Type B pancreatic cell (in vitro differentiated cells): ENCODE results near the gene NDUFB2. TPM values are rescaled to one million over a fixed set of nuclear protein-coding genes. Genes with fewer than 3 reads are reported as not detected.

Experiments used
- DNase-seq: peaks from one replicate; pipeline ENCODE4 v3.0.0; 2021; ENCODE audit warnings: mixed read lengths; ENCODE audit not compliant: unreplicated experiment; ENCODE audit errors: extremely low spot score
- H3K27ac Mint-ChIP-seq: 2 replicates; pipeline ENCODE4 v1.8.0; 2021; ENCODE audit warnings: mild to moderate bottlenecking, mixed read lengths
- H3K27me3 Mint-ChIP-seq: 2 replicates; pipeline ENCODE4 v1.8.0; 2021; ENCODE audit warnings: mixed read lengths
- H3K36me3 Mint-ChIP-seq: 2 replicates; pipeline ENCODE4 v1.8.0; 2021; ENCODE audit warnings: mixed read lengths
- H3K4me1 Mint-ChIP-seq: one replicate; pipeline ENCODE4 v1.8.0; 2021; ENCODE audit warnings: mixed read lengths; ENCODE audit not compliant: unreplicated experiment
- H3K4me3 Mint-ChIP-seq: 2 replicates; pipeline ENCODE4 v1.8.0; 2021; ENCODE audit warnings: mild to moderate bottlenecking, mixed read lengths
- H3K9me3 Mint-ChIP-seq: 2 replicates; pipeline ENCODE4 v1.8.0; 2021; ENCODE audit warnings: mixed read lengths
- CTCF ChIP-seq: fragments of 200-600 bp; sonication (generic); conservative IDR thresholded peaks from 2 replicates; pipeline ENCODE4 v1.5.0; 2021; ENCODE audit warnings: antibody characterized with exemption, mild to moderate bottlenecking
- total RNA-seq: library from RNA; stranded (reverse); gene quantifications from 2 replicates; pipeline ENCODE4 v1.2.1, GENCODE V29; 2021; ENCODE audit warnings: low replicate concordance

NDUFB2 gene
- total RNA-seq, 1 donor from 2014 or later: 179 TPM

GRCh38 chr7:140714331-140715040, 18.0 kb downstream of the NDUFB2 start:
- H3K36me3 Mint-ChIP-seq: peaks cover 23% of the 10 kb centered on the region
- no peak overlapping the region for H3K27ac Mint-ChIP-seq
- no peak for DNase-seq
- TF ChIP-seq CTCF: no peak
- no peak overlapping the region for H3K4me3 Mint-ChIP-seq
- no peaks in the 10 kb centered on the region for H3K27me3 Mint-ChIP-seq
- no peaks in the 10 kb centered on the region for H3K9me3 Mint-ChIP-seq
- H3K4me1 Mint-ChIP-seq: no peaks in the 10 kb centered on the region

- Mint-ChIP-seq H3K27me3 (no peaks in the 10 kb centered on the region), H3K4me3 (no peak overlapping the region), H3K4me1 (no peaks in the 10 kb centered on the region), H3K36me3 (peaks cover 8% of the 10 kb centered on the region), H3K27ac (no peak overlapping the region), H3K9me3 (no peaks in the 10 kb centered on the region)
- TF ChIP-seq CTCF: no peak
- no peak for DNase-seq
Measured at GRCh38 chr7:140719721-140720120, 23.2 kb downstream of the NDUFB2 start.

GRCh38 chr7:140722254-140722653, 25.7 kb downstream of the NDUFB2 start:
- DNase-seq: no peak
- TF ChIP-seq CTCF: no peak
- Mint-ChIP-seq H3K36me3 (peaks cover 4% of the 10 kb centered on the region), H3K4me3 (no peak overlapping the region), H3K4me1 (no peaks in the 10 kb centered on the region), H3K9me3 (no peaks in the 10 kb centered on the region), H3K27ac (no peak overlapping the region), H3K27me3 (no peaks in the 10 kb centered on the region)

GRCh38 chr7:140723006-140723405, 26.5 kb downstream of the NDUFB2 start:
- TF ChIP-seq CTCF: no peak

GRCh38 chr7:140723574-140723973, 27.1 kb downstream of the NDUFB2 start:
- no peak for TF ChIP-seq CTCF
- no peak overlapping the region for H3K27ac Mint-ChIP-seq
- H3K4me3 Mint-ChIP-seq: no peak overlapping the region
- H3K36me3 Mint-ChIP-seq: peaks cover 4% of the 10 kb centered on the region
- H3K27me3 Mint-ChIP-seq: no peaks in the 10 kb centered on the region
- H3K9me3 Mint-ChIP-seq: no peaks in the 10 kb centered on the region
- no peak for DNase-seq
- H3K4me1 Mint-ChIP-seq: peaks cover 5% of the 10 kb centered on the region

More at GRCh38 chr7:140723006-140723405, 26.5 kb downstream of the NDUFB2 start:
- Mint-ChIP-seq H3K9me3 (no peaks in the 10 kb centered on the region), H3K27ac (no peak overlapping the region), H3K4me1 (peaks cover 2% of the 10 kb centered on the region), H3K27me3 (no peaks in the 10 kb centered on the region), H3K36me3 (peaks cover 4% of the 10 kb centered on the region), H3K4me3 (no peak overlapping the region)
- DNase-seq: no peak

GRCh38 chr7:140724706-140725105, 28.2 kb downstream of the NDUFB2 start:
- Mint-ChIP-seq H3K4me1 (peaks cover 5% of the 10 kb centered on the region), H3K27me3 (no peaks in the 10 kb centered on the region), H3K4me3 (no peak overlapping the region), H3K27ac (no peak overlapping the region), H3K36me3 (peaks cover 4% of the 10 kb centered on the region), H3K9me3 (no peaks in the 10 kb centered on the region)
- no peak for TF ChIP-seq CTCF
- no peak for DNase-seq
